GM10847 (cell line): Measurements from ENCODE around the gene OBSCN.

ENCODE experiments used
- POLR2A ChIP-seq: IDR thresholded peaks from 2 replicates; pipeline ENCODE4 v1.6.1; 2011; ENCODE audit not compliant: insufficient read length; ENCODE audit errors: extremely low read depth

Gene OBSCN

GRCh38 chr1:228315484-228315944, 107.7 kb downstream of the OBSCN start:
- no peak for TF ChIP-seq POLR2A

- TF ChIP-seq POLR2A, result no peak
Measured at GRCh38 chr1:228315945-228316588, 108.2 kb downstream of the OBSCN start.

DNA sequence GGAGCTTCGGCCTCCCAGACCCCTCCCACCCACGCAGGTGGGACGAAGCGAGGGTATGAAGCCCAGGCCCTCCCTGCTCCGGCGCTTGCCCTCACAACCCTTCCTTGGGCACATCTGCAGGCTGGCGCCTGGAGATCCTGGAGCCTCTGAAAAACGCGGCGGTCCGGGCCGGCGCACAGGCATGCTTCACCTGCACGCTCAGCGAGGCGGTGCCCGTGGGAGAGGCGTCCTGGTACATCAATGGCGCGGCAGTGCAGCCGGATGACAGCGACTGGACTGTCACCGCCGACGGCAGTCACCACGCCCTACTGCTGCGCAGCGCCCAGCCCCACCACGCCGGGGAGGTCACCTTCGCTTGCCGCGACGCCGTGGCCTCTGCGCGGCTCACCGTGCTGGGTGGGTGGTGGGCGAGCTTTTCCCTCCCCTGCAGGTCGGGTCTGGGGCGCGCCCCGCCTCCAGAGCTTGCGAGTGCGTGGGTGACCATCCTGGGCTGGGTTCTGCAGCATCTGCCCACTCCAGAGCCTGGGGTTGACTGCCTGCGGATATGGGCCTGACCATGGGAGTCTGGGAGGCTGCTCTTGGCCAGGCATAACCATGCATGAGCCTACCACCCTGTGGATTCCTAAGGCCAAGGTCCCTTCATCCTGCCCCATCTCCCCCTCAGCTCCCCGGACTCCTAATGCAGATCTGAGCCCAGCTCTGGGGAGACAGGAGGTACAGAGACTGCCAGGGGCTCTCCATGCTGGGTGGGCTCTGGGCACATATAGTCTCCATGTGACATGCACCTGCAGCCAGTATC, 108.9 kb downstream of the OBSCN start:
- no peak for TF ChIP-seq POLR2A

DNA sequence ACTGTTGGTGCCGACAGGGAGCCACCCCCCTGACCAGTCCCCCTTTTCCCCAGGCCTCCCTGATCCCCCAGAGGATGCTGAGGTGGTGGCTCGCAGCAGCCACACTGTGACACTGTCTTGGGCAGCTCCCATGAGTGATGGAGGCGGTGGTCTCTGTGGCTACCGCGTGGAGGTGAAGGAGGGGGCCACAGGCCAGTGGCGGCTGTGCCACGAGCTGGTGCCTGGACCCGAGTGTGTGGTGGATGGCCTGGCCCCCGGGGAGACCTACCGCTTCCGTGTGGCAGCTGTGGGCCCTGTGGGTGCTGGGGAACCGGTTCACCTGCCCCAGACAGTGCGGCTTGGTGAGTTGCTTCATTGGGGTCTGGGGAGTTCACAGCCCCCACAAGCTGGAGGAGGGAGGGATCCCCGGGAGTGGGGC, 109.6 kb downstream of the OBSCN start:
- TF ChIP-seq POLR2A, result no peak

- TF ChIP-seq POLR2A, result no peak
Measured at GRCh38 chr1:228317891-228318810, 110.3 kb downstream of the OBSCN start.

- no peak for TF ChIP-seq POLR2A
Measured at GRCh38 chr1:228318823-228319241, 111.0 kb downstream of the OBSCN start.

DNA sequence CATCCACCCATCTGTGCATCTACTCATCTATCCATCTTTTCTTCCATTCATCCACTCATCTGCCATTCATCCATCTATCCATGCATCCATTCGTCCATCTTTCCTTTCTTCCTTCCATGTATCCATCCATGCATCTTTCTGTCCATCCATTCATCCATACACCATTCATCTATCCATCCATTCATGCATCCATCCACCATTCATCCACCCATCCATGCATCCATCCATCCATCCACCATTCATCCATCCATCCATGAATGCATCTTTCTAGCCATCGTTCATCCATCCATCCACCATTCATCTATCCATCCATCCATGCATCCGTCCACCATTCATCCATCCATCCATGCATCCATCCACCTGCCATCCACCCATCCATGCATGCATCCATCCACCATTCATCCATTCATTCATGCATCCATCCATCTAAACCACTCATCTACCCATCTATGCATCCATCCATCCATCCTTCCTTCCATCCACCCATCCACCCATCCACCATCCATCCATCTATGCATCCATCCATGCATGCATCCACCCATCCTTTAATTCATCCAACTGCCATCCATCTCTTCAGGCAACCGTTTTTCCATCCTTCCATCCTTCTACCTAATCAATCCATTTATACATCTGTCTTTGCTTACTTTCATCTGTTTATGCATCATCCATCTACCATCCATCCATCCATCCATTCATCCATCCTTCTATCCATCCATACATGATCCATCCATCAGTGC, 111.7 kb downstream of the OBSCN start:
- no peak for TF ChIP-seq POLR2A

GRCh38 chr1:228320394-228320793, 112.5 kb downstream of the OBSCN start:
- TF ChIP-seq POLR2A, result no peak

GRCh38 chr1:228321435-228321834, 113.6 kb downstream of the OBSCN start:
- TF ChIP-seq POLR2A, result no peak

- no peak for TF ChIP-seq POLR2A
Measured at GRCh38 chr1:228321895-228322294, 114.1 kb downstream of the OBSCN start.

GRCh38 chr1:228323401-228323800, 115.6 kb downstream of the OBSCN start:
- no peak for TF ChIP-seq POLR2A

DNA sequence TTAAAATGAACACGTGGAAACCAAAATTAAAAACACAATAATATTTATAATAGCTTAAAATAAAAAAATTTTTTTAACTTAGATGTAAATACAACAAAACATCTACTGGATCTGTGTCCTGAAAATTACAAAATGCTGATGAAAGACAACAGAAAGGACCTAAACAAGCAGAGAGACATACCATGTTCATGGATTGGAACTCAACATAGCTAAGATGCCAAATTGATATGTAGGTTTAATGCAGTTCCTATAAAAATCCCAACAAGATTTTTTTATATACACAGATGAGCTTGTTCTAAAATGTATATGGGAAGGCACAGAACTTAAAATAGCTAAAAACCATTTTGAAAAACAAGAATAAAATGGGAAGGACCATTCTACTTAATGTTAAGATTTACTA, 117.4 kb downstream of the OBSCN start:
- no peak for TF ChIP-seq POLR2A

DNA sequence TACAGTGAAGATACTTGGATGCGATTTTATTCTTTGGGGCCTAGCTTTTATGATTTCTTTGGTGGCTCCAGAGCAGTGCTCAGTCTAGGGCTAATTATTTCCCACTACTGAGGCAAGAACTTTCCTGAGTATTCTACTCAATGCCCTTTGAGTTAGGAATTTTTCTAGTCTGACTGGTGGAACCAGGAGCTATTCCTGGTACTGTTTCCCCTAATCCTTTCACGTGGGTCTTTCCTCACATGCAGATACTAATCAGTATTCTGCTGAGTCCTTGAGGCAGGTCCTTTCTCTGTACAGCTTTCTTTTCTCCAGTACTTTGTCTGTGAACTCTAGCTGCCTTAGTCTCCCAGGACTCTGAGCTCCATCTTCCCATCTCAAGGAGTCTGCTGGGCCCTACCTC, 122.0 kb downstream of the OBSCN start:
- TF ChIP-seq POLR2A, result no peak

DNA sequence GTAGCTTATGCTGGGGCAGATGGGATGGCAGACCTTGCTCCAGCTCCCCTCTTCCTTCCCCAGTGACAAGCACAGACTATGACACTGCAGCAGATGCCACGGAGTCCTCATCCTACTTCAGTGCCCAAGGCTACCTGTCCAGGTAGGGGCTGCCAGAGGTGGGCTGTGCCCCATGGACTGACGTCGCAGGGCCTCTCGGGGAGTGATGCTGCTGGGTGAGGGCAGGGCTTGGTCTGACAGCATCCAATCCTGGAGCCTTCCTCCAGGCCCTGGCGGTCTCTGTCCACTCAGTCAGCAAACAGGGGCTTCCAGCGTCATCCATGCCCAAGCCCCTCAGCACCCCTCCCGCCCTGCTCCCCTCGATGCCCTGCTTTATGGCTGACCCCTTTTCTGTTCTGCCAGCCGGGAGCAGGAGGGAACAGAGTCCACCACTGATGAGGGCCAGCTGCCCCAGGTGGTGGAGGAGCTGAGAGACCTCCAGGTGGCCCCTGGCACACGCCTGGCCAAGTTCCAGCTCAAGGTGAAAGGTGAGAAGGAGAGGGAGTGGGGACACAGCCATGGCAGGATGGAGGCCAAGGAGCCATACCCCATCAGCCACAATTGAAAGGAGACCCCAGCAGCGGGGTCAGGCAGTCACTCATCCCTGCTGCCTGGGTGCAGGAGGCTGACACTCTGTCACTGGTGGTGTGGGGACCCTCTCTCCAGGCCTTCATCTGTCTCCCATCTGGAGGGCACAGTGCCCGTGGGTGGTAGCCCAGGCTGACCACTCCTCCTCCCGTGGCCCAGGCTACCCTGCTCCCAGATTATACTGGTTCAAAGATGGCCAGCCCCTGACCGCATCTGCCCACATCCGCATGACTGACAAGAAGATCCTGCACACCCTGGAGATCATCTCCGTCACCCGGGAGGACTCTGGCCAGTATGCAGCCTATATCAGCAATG, 125.2 kb downstream of the OBSCN start:
- TF ChIP-seq POLR2A, result no peak

DNA sequence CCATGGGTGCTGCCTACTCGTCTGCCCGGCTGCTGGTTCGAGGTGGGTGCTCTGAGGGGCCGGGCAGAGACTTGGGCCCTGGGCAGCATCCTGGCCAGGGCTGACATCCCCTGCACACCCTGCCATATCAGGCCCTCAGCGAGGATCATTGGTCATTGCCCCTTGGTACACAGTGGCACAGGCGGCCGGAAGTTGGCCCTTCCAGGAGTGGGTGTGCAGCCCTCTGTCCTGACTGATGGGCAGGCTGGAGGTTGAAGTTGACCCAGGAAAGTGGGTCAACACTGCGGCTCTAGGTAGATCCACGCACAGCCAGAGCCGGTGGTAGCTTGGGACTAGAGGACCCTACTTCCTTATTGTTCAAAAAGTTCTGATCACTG, 125.9 kb downstream of the OBSCN start:
- no peak for TF ChIP-seq POLR2A
